Activated CD4-positive, alpha-beta T cell treated with anti-CD3 and anti-CD28 coated beads for 1 hour (primary cell): ENCODE data around the gene HID1.
"Not testable (repeated sequence)": the region's sequence is repeated elsewhere in the genome, so short reads cannot be mapped to it uniquely, and the experiment has no call there.

Source experiments
- DNase-seq: peaks from one replicate; pipeline ENCODE4 v3.0.0-alpha.2; 2020

HID1 gene

GRCh38 chr17:74921026-74921681 is 51.4 kb downstream of the HID1 start:
- no peak for DNase-seq

- DNase-seq = no peak
Observed at GRCh38 chr17:74920642-74921025, 51.9 kb downstream of the HID1 start.

GRCh38 chr17:74920306-74920620 is 52.3 kb downstream of the HID1 start:
- DNase-seq = no peak

GRCh38 chr17:74919440-74920305 is 52.9 kb downstream of the HID1 start:
- DNase-seq = no peak

GRCh38 chr17:74918906-74919305 is 53.7 kb downstream of the HID1 start:
- DNase-seq = no peak

- no peak for DNase-seq
Observed at GRCh38 chr17:74917430-74917829, 55.1 kb downstream of the HID1 start.

- DNase-seq = no peak
Observed at GRCh38 chr17:74916851-74917199, 55.7 kb downstream of the HID1 start.

GRCh38 chr17:74916136-74916850 is 56.3 kb downstream of the HID1 start:
- no peak for DNase-seq

GRCh38 chr17:74911423-74911822 is 61.1 kb downstream of the HID1 start:
- DNase-seq = not testable (repeated sequence)

GRCh38 chr17:74909097-74909496 is 63.5 kb downstream of the HID1 start:
- DNase-seq = not testable (repeated sequence)

GRCh38 chr17:74907012-74907411 is 65.5 kb downstream of the HID1 start:
- no peak for DNase-seq

- not testable (repeated sequence) for DNase-seq
Observed at GRCh38 chr17:74906214-74906793, 66.3 kb downstream of the HID1 start.

- DNase-seq = no peak
Observed at GRCh38 chr17:74904687-74905409, 67.7 kb downstream of the HID1 start.

- DNase-seq = no peak
Observed at GRCh38 chr17:74903671-74904070, 68.9 kb downstream of the HID1 start.

- DNase-seq = no peak
Observed at GRCh38 chr17:74903034-74903433, 69.5 kb downstream of the HID1 start.

GRCh38 chr17:74901353-74902135 is 71.0 kb downstream of the HID1 start:
- no peak for DNase-seq
